DMS79 treated with DMSO at 0.1 percent for 48 hours (cell line): ENCODE data around the gene HSDL1.

Source experiments
- DNase-seq: peaks from one replicate; lab custom pipeline; 2025; lab: John Stamatoyannopoulos, UW

HSDL1 gene

DNA sequence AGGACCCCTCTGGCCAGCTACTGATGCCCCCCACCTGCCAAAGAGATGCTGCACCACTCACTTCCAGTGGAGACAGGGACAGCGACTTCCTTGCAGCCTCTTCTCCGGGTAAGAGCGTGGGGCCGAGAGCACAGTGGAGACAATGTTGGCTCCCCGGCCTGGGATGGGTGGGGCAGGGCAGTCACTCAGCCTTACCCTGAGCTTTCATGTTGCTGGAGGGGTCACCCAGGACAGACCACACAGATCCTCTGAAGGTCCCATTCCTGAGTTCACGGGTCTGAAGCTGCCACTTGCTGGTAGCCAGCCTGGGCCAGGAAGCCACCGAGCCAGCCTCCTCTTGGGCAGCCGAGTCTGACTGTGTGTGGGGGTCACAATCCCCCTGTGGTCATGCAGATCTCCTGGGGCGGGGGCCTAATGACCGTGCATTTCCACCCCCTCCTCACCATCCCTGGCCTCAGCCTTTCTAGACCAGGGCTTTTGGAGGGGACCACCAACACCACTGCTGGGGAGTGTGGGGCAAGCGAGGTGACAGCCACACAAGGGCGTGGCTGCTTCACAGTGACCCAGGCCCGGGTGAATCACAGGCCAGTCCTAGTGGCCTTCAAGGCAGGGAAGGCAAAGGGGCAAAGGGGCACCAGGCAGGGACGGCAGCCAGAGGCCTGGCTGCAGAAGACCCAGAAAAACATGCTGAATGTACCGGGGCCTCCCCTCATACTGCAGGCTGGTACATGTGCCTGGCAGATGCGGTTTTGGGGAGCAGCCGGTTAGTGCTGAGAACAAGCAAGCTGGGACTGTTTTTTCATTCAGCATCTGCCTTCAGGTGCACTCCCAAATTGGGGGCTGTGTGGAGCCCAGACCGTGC, 31.4 kb upstream of the HSDL1 start:
- no peak for DNase-seq

DNA sequence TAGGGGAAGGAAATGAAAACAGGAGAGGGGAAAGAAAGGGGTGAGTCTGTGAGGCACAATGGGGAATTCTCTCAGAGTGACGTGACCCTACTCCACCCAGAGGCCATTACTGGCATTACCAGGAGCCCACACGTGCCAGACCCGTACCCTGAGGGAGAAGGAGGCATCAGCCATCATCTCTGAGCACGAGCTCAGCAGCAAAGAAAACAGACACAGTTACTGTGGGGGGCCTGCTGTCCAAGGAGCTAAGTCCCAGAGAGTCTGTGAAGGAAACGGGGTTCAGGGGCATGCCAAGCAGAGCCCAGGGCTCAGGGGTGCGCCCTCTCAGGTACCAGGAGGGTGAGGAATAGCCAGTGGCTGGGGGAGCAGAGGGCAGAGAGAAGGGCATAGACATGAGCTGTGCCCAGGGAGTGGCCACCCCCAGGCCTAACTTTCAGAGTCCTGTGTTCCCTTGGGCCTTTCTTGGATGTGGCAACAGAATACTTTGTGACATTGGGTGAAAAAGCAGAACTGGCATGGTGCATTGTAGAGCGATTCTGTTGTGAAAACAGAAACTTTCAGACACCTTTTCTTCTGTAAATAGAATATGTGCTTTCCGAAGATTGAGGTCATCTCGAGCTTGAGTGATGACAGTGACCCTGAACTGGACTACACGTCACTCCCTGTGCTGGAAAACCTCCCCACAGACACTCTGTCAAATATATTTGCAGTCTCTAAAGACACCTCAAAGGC, 30.5 kb upstream of the HSDL1 start:
- peak; percentile 14 for DNase-seq

DNA sequence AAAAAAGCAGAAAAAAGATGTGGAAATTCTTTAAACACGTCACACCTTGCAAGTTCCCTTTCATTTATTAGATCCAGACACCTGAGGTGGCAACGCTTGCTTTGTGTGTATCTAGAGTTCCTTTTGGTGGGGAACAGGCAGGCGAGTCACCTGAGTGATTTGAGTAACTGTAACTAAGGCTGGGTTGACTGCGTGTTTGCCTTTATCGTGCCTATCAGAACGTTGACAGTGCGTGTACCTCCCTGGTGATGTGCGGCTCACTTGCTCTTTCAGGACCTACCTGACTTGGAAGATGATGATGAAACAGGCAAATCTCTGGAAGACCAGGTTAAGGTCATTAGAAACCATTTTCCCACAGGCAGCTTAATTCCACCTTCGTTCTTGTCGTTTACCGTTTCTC, 29.4 kb upstream of the HSDL1 start:
- DNase-seq: no peak

DNA sequence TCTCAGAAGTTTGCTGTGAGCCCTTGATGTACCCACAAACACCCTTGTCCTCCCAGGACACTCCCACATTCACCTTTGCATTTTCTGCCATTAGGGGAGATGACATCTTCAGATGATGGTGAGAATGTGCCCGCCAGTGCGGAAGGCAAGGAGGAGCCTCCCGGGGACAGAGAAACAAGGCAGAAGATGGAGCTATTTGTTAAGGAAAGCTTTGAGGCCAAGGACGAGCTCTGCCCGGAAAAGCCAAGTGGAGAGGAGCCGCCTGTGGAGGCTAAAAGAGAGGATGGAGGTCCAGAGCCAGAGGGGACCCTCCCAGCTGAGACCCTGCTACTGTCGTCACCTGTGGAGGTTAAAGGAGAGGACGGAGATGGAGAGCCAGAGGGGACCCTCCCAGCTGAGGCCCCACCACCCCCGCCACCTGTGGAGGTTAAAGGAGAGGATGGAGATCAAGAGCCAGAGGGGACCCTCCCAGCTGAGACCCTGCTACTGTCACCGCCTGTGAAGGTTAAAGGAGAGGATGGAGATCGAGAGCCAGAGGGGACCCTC, 24.9 kb upstream of the HSDL1 start:
- DNase-seq: no peak

DNA sequence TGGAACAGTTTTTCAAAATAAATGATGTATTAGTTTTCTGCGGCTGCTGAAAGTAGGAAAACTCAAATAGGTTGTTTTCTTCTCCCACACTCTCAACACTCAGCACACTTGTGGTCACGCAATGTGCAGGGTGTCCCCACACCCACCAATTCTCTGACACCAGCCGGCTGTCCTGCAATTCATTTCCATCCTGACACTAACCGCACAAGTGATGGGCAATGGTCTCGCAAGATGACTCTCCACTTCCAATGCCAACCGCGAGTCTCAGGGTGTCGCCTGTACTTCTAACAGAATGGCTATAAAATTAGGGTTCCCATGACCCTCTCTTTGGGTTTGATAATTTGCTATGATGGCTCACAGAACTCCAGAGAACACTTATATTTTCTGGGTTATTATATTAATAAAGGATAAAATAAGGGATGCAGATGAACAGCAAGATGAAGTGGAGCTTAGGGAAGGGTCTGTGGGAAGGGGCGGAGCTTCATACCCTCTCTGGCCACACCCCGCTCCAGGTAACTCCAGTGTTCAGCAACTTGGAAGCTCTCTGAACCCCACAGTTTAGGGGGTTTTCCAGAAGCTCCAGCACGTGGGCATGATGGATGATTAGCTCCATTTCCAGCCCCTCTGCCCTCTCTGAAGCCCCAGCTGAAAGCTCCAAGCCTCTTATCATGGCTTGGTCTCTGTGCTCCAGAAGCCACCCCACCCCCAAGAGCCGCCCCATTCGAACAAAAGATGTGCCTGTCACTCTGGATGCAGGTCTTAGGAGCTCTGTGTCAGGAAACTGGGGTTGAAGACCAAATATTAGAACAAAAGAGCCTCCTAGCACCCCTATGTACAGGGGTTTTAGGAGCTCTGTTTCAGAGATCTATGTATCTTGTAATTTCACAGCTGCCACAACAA, 22.1 kb upstream of the HSDL1 start:
- DNase-seq: no peak

DNA sequence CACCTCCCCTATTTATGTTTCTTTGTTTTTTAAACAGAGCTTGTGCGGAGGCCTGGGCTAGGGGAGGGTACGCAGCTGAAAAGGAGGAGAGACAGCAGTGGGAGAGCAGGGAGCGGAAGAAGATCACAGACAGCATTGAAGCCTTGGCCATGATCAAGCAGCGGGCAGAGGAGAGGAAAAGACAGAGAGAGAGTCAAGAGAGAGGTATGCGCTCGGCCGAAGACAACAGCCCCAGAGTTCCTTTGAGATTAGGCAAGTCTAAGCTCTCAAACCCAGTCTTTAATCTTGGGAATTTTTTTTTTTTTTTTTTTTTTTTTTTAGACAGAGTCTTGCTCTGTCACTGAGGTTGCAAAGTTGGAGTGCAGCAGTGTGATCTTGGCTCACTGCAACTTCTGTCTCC, 20.8 kb upstream of the HSDL1 start:
- no peak for DNase-seq

DNA sequence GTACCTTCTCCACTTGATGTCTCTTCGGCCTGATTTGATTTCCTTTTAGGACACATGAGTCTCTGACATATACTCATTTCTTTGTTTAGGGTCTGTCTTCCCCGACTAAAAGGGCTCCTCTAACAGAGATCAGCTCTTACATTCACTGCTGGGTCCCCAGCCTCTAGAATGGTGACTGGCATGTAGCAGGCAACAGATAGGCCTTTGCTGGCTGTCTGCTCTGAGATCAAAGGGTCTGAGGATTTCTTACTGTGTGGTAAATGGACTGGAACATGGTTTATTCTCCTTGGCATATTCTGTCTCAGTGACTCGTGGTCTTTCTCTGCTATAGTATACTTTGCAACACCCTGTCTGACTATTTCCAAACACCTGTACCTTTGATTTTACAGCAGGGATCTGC, 16.8 kb upstream of the HSDL1 start:
- DNase-seq: no peak

DNA sequence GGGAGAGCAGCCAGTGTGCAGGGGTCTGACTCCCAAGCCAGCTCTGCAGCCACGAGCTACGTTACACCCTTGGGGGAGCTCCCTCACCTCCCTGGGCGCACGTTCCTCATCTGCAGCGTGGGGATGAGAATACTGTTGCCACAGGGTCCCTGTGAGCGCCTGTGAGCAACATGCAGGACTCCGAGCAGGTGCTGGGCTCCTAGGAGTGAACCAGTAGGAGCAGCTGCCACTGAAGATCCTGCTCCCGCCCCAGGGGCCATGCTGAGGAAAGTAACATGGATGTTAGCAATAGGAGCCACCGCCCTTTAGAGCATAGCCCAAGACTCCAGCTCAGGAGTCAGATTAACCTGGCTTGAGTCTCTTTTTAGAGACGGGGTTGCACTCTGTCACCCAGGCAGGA, 16.1 kb upstream of the HSDL1 start:
- no peak for DNase-seq

DNA sequence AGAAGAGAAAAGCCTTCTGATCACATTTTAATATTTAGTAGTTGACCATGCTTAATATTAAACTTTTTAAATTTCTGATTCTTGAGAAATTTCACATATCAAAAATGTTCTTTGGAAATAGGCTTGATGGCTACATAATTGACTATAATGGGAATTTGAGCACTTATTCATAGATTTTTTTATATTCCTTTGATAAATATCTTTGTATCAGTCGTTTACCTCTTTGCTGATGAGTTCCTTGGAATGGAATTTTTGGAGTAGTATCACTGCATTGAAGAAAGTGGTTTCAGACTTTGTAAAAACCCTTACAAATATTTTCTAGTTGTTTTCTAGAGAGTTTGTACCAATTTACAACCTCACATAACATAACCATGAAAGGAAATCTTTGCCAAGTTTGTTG, 14.8 kb upstream of the HSDL1 start:
- no peak for DNase-seq

DNA sequence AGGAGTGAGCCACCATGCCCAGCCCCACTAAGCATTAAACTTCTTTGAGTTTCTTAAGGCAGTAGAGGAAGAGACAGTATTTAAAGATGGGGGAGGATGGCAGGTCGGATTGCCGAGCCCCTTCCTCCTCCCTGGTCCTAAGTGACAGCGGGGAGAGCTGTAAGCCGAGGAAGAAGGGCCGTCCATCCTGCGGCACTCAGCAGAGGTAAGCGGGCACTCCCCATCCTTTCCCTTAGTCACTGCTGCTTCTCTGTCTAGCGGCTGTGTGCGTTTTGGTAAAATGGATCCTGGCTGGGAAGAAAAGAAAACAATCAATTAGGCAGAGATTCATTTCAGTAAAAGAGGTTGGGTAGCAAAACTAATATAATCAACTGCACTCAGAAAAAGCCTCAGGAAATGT, 14.0 kb upstream of the HSDL1 start:
- DNase-seq: no peak

DNA sequence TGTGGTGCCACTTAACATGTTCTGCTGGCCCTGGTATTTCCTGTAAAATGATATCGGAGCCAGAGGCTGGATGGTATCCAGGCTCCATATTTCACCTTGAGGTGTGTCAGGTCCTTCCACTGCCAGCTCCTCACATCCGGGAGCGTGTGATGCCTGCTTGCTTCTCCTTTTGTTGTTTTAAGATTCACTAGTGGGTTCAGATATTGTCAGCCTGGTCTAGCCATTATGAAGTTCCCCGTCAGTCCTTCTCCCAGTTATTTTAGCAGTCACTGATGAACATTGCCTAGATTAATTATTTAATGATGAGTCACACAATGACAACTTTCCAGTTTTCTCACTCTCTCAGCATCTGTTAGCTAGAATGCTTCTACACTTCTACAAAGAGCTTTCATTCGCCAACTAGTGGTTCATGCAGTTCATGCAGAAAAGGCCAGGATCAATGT, 11.4 kb upstream of the HSDL1 start:
- DNase-seq: peak; percentile 10

DNA sequence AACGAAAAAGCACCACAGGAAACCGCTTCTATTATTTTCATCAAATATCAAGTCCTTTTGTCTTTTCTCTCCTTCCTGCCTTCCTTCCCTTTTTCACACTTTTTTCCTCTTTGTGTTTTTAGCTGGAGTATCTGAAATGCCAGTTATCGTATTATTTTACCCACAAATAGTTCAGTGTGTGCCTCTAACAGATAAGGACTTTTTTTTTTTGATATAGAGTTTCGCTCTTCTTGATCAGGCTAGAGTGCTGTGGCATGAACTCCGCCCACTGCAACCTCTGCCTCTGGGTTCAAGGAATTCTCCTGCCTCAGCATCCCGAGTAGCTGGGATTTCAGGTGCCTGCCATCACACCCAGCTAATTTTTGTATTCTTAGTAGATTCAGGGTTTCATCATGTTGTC, 10.8 kb upstream of the HSDL1 start:
- no peak for DNase-seq

DNA sequence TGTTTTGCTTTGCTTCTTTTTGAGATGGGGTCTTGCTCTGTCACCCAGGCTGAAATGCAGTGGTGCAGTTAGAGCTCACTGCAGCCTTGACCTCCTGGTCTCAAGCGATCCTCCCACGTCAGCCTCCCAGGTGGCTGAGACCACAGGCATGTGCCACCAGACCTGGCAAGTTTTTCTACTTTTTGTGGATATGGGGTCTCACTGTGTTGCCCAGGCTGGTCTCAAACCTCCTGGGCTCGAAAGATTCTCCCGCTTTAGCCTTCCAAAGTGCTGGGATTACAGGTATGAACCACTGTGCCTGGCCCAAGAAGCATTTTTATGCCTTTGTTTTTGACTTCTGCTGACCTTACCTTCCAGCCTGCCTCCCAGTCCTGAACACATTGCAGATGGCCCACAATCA, 10.2 kb upstream of the HSDL1 start:
- no peak for DNase-seq

DNA sequence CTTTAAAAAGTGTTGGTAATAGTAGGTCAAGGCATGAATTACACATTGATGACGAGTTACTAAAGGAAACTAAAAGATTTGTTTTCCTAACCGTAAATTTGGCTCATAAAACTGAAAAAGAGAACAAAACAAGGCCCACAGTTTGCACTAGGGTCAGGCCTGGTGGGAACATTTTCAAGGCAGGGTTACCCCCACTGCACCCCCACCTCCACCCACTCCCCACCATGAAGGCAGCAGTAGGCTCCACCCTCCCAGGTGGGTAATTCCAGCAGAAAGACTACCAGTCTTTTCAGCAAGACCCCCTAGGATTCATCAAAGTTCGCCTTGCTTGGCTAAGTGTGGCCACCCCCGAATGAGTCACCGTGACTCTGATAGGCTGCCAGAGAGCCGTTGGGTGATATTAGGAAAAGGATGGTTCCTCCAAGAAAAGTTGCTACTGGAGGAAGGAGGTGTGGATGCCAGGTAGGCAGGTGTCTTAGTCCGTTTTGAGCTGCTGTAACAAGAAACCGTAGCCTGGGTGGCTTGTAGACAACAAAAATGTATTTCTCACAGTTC, 8.8 kb upstream of the HSDL1 start:
- DNase-seq: no peak

DNA sequence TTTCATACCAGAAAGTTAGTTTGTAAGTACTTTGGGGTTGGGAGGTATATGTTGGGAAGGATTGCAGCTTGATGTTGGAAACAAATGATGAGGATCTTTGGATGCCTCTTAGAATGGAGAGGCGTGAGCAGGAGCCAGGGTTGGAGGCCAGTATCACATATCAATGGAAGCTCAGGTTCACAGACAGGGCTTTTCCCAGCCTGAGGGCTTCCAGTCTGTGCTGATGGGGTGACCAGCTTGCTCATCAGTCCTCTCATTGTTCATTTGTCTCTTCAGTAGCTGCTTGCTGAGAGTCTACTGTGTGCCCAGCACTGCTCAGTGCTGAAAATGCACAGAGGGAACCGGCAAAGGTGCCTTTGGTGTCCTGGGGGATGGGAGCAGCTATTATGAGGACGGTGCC, 5.9 kb upstream of the HSDL1 start:
- DNase-seq: no peak

DNA sequence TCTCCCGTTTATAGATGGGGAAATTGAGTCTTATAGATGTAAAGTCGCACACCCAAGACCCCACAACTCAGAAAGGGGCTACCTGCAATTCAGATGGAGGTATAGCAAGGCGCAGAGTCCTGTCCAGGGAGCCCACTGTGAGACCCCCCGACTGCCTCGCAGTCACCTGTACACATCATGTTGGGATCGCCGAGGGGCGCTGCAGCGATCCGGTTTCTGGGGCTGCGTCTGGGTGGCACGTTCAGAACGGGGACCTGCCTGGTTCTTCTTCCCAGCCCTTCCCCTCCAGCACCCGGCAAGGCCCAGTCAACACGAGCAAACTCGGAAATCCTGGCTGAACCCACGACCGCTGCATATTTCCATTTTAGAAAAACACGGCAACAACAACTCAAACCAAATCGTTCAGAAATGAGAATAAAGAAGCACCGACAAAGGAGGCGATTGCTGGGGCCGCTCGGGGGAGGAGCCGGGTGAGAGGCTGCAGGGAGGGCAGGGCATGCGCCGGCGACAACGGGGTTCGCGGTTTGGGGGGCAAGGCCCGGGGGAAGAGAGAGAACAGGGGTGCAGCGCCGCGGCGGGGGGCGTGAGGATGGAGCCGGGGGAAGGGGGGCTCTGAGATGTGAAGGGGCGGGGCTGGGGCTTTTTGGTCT, 643 bp downstream of the HSDL1 start:
- DNase-seq: no peak

DNA sequence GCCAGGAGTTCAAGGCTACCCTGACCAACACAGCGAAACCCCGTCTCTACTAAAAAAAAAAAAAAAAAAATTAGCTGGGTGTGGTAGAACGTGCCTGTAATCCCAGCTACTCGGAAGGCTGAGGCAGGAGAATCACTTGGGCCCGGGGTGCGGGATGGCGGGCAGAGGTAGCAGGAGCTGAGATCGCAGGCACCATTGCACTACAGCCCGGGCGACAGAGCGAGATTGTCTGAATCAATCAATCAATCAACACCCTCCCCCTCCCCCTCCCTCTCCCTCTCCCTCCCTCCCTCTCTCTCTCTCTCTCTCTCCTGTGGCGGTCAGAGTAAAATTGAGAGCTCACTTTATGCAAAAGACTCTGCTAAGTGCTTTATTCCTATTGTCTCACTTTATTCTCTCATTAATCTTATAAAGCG, 1.2 kb downstream of the HSDL1 start:
- DNase-seq: no peak

DNA sequence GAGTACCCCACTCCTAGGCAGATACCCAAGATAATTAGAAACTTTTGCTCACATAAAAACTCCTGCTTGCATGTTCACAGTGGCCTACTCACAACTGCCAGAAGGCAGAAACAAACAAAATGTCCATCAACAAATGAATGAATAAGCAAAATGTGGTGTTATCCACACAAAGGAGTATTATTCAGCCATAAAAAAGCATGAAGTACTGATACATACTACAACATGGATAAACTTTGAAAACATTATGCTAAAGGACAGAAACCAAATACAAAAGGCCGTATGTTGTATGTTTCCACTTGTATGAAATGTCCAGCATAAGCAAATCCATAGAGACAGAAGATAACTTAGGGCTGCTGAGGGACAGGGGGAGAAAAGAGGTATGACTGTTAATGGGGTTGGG, 1.9 kb downstream of the HSDL1 start:
- DNase-seq: no peak

DNA sequence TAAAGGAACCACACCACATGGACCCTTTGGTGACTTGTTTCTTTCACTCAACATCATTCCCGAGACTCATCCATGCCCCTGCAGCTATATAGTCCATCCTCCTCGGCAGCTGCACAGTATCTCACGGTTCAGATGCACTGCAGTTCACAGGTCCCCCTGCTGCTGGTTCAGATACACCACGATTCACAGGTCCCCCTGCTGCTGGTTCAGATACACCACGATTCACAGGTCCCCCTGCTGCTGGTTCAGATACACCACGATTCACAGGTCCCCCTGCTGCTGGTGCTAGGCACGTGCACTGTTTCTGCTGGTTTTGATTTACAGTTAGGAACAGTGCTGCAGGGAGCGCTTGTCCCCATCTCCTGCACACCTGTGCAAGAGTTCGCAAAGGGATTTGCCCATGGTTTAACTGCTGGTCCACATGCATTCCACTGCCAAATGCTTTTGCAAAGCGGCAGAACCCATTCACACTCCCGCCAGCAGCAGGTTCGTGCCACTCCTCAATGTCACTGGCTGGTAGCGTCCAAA, 3.8 kb downstream of the HSDL1 start:
- DNase-seq: no peak

DNA sequence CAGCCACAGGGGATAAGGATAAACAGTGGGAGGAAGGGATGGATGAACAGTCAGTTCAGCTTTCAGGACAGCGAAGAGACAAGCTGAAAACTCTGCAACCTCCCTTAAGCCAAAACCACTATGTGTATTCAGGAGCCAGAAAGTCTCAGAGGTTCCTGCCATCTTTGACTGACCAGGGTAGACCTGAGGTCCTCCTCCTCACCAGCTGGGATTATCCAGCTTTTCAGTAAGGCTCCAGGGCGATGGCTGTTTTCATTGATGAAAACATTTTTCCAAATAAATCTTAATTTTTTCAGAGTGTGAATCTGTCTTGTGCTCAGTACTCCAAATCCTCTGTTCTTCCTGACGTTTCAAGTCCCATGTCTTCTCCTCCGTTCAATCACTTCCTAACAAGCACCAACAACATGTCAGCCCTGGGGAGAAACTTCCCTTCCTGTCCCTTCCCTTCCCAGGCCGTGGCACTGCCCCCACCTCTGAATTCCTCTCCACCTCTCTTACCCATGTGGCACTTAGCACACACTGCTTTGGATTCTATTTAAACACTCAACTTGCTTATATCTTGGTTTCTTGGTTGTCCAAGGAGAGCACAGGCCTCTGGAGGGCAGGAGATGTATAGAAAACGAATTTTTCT, 5.2 kb downstream of the HSDL1 start:
- DNase-seq: no peak
